Activated T-helper 1 cell treated with anti-CD3 and anti-CD28 coated beads, Interleukin-12 subunit alpha, Interleukin-12 subunit beta, Interleukin-2, Interleukin-4 antibody, amounts not matched to agents 30 ng/mL and 10 ng/mL and 1 ng/mL, durations not matched to agents 14 hours and 24 hours and 36 hours (primary cell): Measurements from ENCODE around the gene S100A3. TPM values are rescaled to one million over a fixed set of nuclear protein-coding genes. Genes with fewer than 3 reads are reported as not detected.

Experiments used
- DNase-seq: peaks from one replicate; pipeline ENCODE4 v3.0.0; 2021; ENCODE audit warnings: low spot score
- H3K27ac Mint-ChIP-seq: one replicate; pipeline ENCODE4 v1.8.0; 2021; ENCODE audit warnings: mild to moderate bottlenecking, mixed read lengths
- H3K27me3 Mint-ChIP-seq: one replicate; pipeline ENCODE4 v1.8.0; 2022; ENCODE audit warnings: mild to moderate bottlenecking, moderate library complexity, mixed read lengths; ENCODE audit not compliant: insufficient read depth
- H3K36me3 Mint-ChIP-seq: one replicate; pipeline ENCODE4 v1.8.0; 2021; ENCODE audit warnings: low read depth, mixed read lengths
- H3K4me1 Mint-ChIP-seq: one replicate; pipeline ENCODE4 v1.8.0; 2021; ENCODE audit warnings: low read depth, mixed read lengths
- H3K4me3 Mint-ChIP-seq: one replicate; pipeline ENCODE4 v1.8.0; 2021; ENCODE audit warnings: mild to moderate bottlenecking, moderate library complexity, mixed read lengths
- H3K9me3 Mint-ChIP-seq: one replicate; pipeline ENCODE4 v1.8.0; 2021; ENCODE audit warnings: mixed read lengths
- intact Hi-C: fragments of 100-400 bp; cut with micrococcal nuclease; formaldehyde crosslinking; loops from one replicate; pipeline ENCODE4 v1.15.1; 2024
- total RNA-seq: library from RNA; stranded (reverse); gene quantifications from 2 replicates; pipeline ENCODE4 v1.2.3, GENCODE V29; 2022

The S100A3 gene
- total RNA-seq, 1 donor from 2014 or later, result not detected

GRCh38 chr1:153552335-153552734 lies 3.3 kb upstream of the S100A3 start:
- peaks cover 33% of the 10 kb centered on the region for H3K4me1 Mint-ChIP-seq
- peaks cover 4% of the 10 kb centered on the region for H3K27me3 Mint-ChIP-seq
- intact Hi-C loops, result no loop called here
- no peaks in the 10 kb centered on the region for H3K36me3 Mint-ChIP-seq
- H3K27ac Mint-ChIP-seq, result no peak overlapping the region
- no peak overlapping the region for H3K4me3 Mint-ChIP-seq
- DNase-seq, result no peak
- H3K9me3 Mint-ChIP-seq, result no peaks in the 10 kb centered on the region

- Mint-ChIP-seq H3K27ac (no peak overlapping the region), H3K27me3 (peaks cover 4% of the 10 kb centered on the region), H3K4me3 (no peak overlapping the region), H3K4me1 (peaks cover 35% of the 10 kb centered on the region), H3K36me3 (no peaks in the 10 kb centered on the region), H3K9me3 (no peaks in the 10 kb centered on the region)
- no peak for DNase-seq
- intact Hi-C loops, result no loop called here
These were observed 1.9 kb upstream of the S100A3 start for GRCh38 chr1:153550827-153551500.

DNA sequence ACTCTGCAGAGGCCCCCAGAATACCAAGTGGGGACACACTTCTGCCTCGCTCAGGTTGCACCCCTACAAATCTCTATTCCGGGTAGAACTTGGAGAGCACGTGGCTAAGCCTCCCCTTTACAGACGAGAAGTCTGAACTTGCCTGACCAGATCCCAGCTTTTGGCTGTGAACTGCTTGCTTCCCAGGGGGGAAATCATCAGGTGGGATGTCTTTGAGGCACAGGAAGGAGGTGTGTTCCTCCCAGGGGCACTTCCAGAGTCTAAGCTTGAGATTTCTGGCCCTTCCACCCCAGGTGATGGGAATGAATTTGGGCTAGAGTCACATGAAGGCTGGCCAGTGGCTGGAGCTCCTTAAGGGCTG lies 1.3 kb upstream of the S100A3 start:
- H3K4me1 Mint-ChIP-seq, result peaks cover 41% of the 10 kb centered on the region
- no peaks in the 10 kb centered on the region for H3K36me3 Mint-ChIP-seq
- no peak overlapping the region for H3K27ac Mint-ChIP-seq

GRCh38 chr1:153549741-153550397 lies 811 bp upstream of the S100A3 start:
- Mint-ChIP-seq H3K4me3 (no peak overlapping the region), H3K9me3 (no peaks in the 10 kb centered on the region), H3K36me3 (peaks cover 1% of the 10 kb centered on the region), H3K27ac (no peak overlapping the region), H3K27me3 (peaks cover 4% of the 10 kb centered on the region), H3K4me1 (peaks cover 46% of the 10 kb centered on the region)
- intact Hi-C loops, result loop anchor here (10.0 kb wide), 1 partner anchor 415 kb away; the partner anchor contains the start of genes CREB3L4 and SLC39A1
- DNase-seq, result no peak

More for the DNA sequence above, 1.3 kb upstream of the S100A3 start:
- Mint-ChIP-seq H3K9me3 (no peaks in the 10 kb centered on the region), H3K4me3 (no peak overlapping the region), H3K27me3 (peaks cover 4% of the 10 kb centered on the region)
- intact Hi-C loops, result no loop called here
- DNase-seq, result no peak

DNA sequence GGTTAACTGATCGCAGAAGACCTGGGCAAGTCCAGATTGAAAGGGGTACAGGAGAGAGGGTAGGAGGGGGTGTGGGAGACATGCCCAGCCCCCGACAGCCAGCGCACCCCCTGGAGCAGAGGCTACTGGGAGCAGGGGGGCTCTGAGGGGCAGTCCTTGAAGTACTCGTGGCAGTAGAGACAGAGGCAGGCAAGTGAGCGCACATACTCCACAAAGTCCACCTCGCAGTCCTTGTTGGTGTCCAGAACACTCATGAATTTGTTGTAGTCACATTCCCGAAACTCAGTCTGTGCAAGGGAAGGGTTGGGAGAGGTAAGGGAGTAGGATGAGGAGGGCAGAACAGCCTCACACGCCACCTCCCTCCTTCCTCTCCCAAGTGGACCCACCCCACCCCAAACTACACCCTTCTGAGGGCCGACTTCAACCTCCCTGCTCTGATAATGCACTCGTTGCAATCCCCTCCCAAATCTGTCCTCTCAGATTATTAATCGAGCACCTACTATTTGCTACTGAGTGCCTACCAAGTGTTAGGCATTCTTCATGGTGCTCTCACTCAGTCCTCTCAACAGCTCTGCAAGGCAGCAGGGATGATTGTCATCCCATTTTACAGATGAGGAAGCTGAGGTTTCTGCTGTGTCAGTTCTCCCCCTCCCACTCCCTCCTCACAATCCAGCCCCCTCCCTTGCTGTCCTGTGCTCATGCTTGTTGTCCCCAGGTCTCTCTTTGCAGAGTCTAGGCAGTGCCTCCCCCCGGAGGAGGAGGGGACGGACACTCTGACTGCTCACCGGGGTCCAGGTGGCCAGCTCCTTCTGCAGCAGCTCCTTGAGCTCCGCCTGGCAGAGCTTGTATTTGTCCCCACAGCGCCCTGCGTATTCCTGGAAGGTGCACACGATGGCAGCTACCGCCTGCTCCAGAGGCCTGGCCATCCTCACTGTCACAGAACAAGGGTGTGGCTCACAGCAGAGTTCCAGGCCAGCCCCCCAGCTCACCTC lies 1.2 kb downstream of the S100A3 start:
- H3K27ac Mint-ChIP-seq, result peak overlapping the region; percentile 50
- no peak for DNase-seq
- peaks cover 14% of the 10 kb centered on the region for H3K36me3 Mint-ChIP-seq
- H3K4me1 Mint-ChIP-seq, result peaks cover 58% of the 10 kb centered on the region
- peak overlapping the region; percentile 49 for H3K4me3 Mint-ChIP-seq
- no peaks in the 10 kb centered on the region for H3K9me3 Mint-ChIP-seq
- intact Hi-C loops, result loop anchor here (10.0 kb wide), 1 partner anchor 417 kb away; the partner anchor contains the start of genes CREB3L4 and SLC39A1
- H3K27me3 Mint-ChIP-seq, result peaks cover 4% of the 10 kb centered on the region

DNA sequence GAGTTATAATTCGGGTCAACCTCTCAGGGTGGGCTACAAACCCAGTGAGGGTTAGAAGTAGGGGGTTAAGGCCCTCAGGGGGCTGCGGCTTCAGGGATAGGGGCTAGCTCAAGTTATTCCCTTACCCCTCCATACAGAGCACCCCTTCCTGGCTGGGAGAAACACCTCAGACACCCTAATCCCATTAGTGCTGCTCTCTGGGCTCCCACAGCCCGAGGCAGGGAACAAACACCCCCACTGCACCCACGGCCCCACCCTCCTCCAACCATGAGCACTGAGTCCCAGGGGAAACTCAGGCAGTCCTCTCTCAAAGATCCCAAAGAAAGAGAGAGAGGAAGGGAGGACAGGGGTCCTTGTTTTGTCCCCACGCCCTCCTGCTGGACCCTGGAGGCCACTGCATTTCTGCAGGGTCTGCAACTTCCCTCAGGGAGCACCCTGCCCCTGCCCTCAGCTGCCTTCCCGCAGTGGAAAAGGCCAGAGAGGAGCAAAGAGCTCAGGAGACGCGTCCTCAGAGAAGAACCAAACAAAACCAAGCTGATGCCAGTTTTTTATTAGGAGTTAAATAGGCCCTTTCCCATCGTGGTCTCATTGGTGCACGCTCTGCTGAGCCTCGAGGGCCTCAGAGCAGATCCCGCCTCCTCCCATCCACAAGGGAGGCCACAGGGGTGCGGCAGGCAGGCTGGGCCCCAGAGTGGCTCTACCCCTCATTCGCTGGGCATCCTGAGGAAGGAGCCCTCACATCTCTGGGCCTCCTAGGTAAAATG lies 2.1 kb downstream of the S100A3 start:
- H3K27ac Mint-ChIP-seq, result peak overlapping the region; percentile 99
- H3K27me3 Mint-ChIP-seq, result peaks cover 4% of the 10 kb centered on the region
- H3K4me1 Mint-ChIP-seq, result peaks cover 67% of the 10 kb centered on the region
- intact Hi-C loops, result loop anchor here (10.0 kb wide), 1 partner anchor 418 kb away; the partner anchor contains the start of genes CREB3L4 and SLC39A1
- H3K9me3 Mint-ChIP-seq, result no peaks in the 10 kb centered on the region
- peak overlapping the region; percentile 13 for H3K4me3 Mint-ChIP-seq
- peaks cover 21% of the 10 kb centered on the region for H3K36me3 Mint-ChIP-seq
- no peak for DNase-seq

- Mint-ChIP-seq H3K36me3 (peaks cover 27% of the 10 kb centered on the region), H3K9me3 (no peaks in the 10 kb centered on the region), H3K27me3 (peaks cover 4% of the 10 kb centered on the region), H3K27ac (peak overlapping the region; percentile 99), H3K4me1 (peaks cover 73% of the 10 kb centered on the region), H3K4me3 (peak overlapping the region; percentile 13)
- intact Hi-C loops, result loop anchor here (10.0 kb wide), 1 partner anchor 418 kb away; the partner anchor contains the start of genes CREB3L4 and SLC39A1
- no peak for DNase-seq
These were observed 2.7 kb downstream of the S100A3 start for GRCh38 chr1:153546371-153546770.

GRCh38 chr1:153545067-153546055 lies 3.7 kb downstream of the S100A3 start, which contains the start of gene S100A4:
Gene S100A4 (minus strand): TSS chr1:153545806. CDS start chr1:153544794, 1,012 bp downstream.
- peaks cover 2% of the 10 kb centered on the region for H3K27me3 Mint-ChIP-seq
- H3K36me3 Mint-ChIP-seq, result peaks cover 27% of the 10 kb centered on the region
- peak within 1 kb of the TSS; percentile 90 for H3K4me3 Mint-ChIP-seq
- intact Hi-C loops, result loop anchor here (1.0 to 10.0 kb wide), 5 partner anchors 9 to 419 kb away; partner anchors contain the start of genes CREB3L4, ILF2 and SLC39A1
- H3K4me1 Mint-ChIP-seq, result peaks cover 83% of the 10 kb centered on the region
- peak; percentile 93 for DNase-seq
- H3K9me3 Mint-ChIP-seq, result no peaks in the 10 kb centered on the region
- peak within 1 kb of the TSS; percentile 99 for H3K27ac Mint-ChIP-seq

DNA sequence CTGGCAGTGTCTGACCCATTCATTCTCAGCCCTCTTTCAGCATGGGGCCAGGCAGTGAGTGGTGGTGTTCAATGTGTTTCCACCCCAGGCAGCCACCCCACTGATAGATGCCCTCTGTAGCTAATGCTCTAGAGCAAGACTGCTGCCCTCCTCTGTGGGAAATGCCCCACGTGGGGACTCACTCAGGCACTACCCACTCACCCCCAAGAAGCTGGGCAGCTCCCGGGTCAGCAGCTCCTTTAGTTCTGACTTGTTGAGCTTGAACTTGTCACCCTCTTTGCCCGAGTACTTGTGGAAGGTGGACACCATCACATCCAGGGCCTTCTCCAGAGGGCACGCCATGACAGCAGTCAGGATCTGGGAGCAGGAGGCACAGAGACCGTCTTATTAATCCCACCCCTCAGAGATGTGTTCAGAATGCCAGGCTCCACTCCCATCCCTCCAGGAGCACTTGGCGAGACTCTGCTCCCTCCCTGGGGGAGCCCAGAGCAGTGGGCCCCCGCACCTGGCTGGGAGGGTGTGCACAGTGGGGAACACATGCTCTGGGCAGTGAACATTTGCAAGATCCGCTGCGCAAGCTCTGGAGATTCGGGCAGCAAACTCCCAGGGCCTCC lies 4.5 kb downstream of the S100A3 start:
- intact Hi-C loops, result loop anchor here (1.0 to 10.0 kb wide), 5 partner anchors 8 to 420 kb away; partner anchors contain the start of genes CREB3L4, ILF2 and SLC39A1
- Mint-ChIP-seq H3K27ac (peak overlapping the region; percentile 99), H3K9me3 (no peaks in the 10 kb centered on the region), H3K36me3 (peaks cover 27% of the 10 kb centered on the region), H3K4me3 (peak overlapping the region; percentile 90), H3K4me1 (peaks cover 91% of the 10 kb centered on the region), H3K27me3 (peaks cover 2% of the 10 kb centered on the region)
- no peak for DNase-seq

GRCh38 chr1:153543736-153544135 lies 5.3 kb downstream of the S100A3 start:
- DNase-seq, result no peak
- H3K4me3 Mint-ChIP-seq, result peak overlapping the region; percentile 90
- H3K9me3 Mint-ChIP-seq, result no peaks in the 10 kb centered on the region
- peak overlapping the region; percentile 99 for H3K27ac Mint-ChIP-seq
- peaks cover 88% of the 10 kb centered on the region for H3K4me1 Mint-ChIP-seq
- no peaks in the 10 kb centered on the region for H3K27me3 Mint-ChIP-seq
- intact Hi-C loops, result loop anchor here (2.0 to 10.0 kb wide), 2 partner anchors 127 to 421 kb away; partner anchors contain the start of genes CREB3L4, ILF2 and SLC39A1
- peaks cover 27% of the 10 kb centered on the region for H3K36me3 Mint-ChIP-seq
